ENCODE measurements around the gene ANKK1.

Gene ANKK1

DNA sequence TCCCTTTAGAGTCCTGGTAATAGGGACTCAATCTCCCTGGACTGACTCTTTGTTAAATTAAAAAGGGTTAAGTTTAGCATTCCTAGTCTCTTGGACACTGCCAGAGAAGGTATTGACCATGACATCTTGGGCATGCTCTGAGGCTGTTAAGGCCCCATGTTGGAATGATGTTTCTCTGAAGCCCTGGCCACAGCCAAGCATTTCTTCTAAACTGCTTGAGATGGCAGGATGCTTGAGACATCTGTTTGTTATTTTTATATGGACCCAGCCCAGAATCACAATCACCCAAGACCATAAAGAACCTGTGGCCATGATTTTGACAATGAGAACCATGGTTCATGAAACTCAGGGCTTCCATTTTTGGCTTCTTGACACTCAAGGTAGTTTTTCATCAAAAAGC lies 5.5 kb upstream of the ANKK1 start:
- DNase-seq: no peak

- DNase-seq: no peak
Measured at GRCh38 chr11:113384551-113384950, 3.0 kb upstream of the ANKK1 start.

GRCh38 chr11:113385749-113386148 lies 1.8 kb upstream of the ANKK1 start:
- DNase-seq: no peak

DNA sequence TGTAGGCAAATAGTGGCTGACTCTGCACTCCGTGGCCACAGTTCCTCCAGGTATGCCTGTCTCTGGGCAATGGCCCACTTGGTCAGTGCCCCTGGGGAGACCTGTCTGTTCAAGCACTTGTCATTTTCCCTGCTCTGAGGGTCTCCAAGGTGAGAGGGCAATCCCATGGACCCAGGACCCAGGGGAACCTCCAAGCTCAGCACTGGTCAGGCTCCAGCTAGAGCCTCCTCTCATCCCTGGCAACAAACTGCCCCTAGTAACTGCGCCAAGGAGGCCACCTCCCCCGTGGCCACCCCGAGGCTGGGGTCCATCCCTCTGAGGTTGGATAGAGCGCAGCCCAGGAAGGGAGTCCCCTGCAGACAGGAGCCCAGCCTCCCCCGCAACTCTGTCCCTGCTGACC lies 713 bp upstream of the ANKK1 start:
- DNase-seq: no peak

DNA sequence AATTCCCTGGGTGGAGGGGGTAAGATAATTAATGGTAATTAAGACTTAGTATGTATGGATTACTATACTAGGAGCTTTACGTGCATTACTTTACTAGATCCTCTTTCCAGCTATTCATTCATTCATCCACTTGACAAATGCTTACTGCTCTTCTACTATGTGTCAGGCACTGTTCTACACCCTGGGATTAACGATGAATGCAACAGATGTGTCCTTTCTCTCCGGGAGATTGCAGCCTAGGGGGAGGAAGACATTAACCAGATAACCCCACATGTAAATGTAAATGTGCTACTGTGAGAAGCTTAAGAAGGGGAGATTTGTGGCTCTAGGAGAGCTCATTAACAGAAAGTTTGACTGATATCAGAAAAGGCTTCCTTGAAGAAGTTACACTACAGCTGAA lies 1.7 kb downstream of the ANKK1 start:
- no peak for DNase-seq

DNA sequence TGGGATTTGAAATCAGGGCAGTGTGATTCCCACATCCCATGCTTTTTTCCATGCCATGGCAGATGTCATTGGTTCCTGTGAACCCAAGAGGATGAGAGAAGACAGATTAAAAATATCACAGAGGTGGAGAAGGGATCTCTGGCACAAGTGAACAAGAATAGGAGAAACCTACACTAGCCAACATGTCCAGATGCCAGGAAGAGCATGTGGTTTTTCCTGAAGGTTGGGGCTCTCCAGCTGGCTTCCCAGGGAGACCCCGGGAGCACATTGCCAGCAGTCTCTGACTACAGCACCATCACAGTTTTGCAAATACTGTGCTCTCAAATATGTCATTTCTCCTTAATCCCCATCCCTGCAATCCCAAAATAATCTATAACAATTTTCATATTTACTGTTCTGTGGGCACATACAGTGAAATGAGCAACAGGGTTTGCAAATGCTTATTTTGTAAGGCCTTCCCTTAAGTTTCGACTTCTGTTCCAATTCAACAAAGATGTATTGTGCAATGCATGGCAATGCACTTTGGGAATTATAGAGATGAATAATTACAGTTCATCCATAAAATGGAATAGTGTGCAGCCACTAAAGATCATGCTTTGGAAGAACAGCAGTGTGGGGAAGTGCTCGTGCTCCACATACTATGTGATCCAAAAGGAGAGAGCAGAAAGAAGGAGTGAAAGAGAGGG lies 4.8 kb downstream of the ANKK1 start:
- no peak for DNase-seq

GRCh38 chr11:113393501-113393985 lies 6.0 kb downstream of the ANKK1 start:
- no peak for DNase-seq

DNA sequence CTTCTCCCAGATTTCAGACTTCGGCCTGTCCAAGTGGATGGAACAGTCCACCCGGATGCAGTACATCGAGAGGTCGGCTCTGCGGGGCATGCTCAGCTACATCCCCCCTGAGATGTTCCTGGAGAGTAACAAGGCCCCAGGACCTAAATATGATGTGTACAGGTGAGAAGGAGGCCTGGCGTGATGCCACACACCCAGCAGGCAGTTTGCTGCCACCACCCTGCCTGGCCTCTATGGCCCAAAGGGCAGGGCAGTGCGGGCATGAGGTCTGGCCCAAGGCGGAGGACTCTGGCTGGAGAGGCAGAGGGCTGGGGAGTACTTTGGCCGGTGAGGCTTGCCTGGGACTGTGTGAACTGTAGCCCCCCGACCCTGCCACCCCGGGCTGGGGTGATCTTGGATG lies 7.3 kb downstream of the ANKK1 start:
- DNase-seq: no peak

DNA sequence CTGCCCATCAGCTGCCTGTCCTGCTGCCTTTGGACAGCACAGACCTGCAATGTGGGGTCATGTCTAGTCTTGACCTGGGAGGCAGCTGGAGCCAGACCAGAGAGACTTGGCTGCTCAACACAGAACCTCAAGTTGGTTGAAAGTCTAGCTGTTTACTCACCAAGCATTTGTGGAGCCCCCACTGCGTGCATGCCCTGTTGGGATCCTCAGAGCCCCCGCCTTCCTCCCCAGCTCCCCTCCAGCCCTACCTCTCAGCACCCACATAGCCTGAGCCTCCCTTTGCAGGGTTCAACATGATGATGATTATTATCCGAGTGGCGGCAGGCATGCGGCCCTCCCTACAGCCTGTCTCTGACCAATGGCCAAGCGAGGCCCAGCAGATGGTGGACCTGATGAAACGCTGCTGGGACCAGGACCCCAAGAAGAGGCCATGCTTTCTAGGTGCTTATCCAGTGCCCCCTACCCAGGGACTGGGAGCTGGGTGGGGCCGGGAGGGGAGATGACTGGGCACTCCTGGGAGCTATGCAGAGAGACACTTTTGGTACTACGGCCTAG lies 8.3 kb downstream of the ANKK1 start:
- no peak for DNase-seq

- no peak for DNase-seq
Measured at GRCh38 chr11:113396690-113397089, 9.1 kb downstream of the ANKK1 start.

GRCh38 chr11:113397212-113397611 lies 9.6 kb downstream of the ANKK1 start:
- no peak for DNase-seq

DNA sequence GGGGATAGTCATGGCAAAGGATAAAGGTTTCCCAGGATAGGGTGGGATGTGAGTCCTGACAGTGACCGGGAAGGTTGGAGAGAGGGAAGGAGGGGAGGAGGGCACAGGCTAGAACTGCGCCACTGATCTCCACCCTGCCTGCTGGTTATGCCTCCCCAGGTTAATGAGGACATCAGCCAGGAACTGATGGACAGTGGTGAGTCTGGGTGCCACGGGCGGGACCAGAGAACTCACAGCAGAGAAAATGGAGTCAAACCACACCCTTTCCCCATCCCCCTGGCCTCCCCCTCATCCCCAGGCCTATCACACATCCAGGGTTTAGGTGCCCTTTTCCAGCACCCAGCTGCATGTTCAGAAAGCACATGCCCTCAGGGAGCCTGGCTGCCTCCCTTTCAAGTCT lies 10.2 kb downstream of the ANKK1 start:
- DNase-seq: no peak

- no peak for DNase-seq
Measured at GRCh38 chr11:113398669-113399430, 11.3 kb downstream of the ANKK1 start.

GRCh38 chr11:113400631-113401230 lies 13.2 kb downstream of the ANKK1 start:
- no peak for DNase-seq

- DNase-seq: no peak
Measured at GRCh38 chr11:113401718-113402117, 14.1 kb downstream of the ANKK1 start.

DNA sequence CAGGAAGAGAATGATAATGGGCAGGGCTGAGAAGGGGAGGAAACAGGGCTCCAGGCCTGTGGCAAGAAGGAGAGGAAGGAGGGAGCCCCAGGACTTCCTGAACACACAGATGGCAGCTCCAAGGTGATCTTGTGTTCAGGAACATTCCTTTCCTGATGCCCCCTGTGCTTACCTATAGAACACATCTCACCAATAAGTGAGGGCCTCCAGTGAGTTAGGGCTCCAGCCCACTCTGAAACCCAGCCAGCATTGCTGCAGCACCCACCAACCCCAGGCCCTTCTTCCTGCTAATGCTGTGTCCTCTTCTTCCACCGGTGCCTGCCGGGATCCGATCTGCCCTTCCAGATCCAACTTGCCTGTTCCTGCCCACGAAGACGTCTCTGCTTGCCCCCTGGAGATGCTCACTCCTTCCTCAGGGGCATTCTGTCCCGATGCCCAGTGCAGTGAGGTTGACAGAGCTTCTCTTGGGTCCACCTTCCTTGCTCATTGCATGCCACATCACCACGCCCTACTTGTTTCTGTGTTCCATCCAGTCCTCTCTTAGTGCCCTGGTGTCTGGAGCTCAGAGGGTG lies 17.4 kb downstream of the ANKK1 start:
- DNase-seq: no peak

GRCh38 chr11:113405724-113406478 lies 18.3 kb downstream of the ANKK1 start:
- no peak for DNase-seq

GRCh38 chr11:113407163-113407562 lies 19.6 kb downstream of the ANKK1 start:
- no peak for DNase-seq

- no peak for DNase-seq
Measured at GRCh38 chr11:113408206-113408605, 20.6 kb downstream of the ANKK1 start.

- DNase-seq: no peak
Measured at GRCh38 chr11:113408887-113409286, 21.3 kb downstream of the ANKK1 start.

GRCh38 chr11:113409526-113409925 lies 21.9 kb downstream of the ANKK1 start:
- DNase-seq: no peak

DNA sequence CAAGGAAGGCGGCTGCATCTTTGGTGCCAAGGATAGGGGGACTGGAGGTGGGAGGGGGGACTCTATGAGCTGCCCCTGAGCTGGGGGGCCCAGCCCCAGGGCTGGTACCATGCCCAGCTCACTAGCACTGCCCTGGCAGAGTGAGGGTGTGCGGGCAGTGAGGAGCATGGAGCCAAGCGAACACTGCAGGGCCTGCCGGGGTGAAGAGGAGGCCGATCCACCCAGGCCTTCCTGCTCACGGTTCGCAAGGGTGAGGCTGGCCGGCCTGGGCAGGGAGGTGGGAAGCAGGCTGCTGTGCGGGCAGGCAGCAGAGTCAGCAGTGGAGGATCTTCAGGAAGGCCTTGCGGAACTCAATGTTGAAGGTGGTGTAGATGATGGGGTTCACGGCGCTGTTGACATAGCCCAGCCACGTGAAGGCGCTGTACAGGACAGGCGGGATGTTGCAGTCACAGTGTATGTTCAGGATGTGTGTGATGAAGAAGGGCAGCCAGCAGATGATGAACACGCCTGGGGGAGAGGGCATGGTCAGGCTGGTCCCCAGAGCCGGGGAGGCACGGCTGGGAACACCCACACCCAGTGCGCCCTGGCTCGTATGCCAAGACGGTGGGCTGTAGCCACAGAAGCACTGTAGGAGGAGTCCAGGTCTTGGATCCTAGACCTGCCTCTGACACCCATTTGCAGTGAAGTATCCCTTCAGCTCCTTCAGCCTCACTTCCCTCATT lies 23.0 kb downstream of the ANKK1 start:
- DNase-seq: no peak

Measured in activated CD4-positive, alpha-beta T cell treated with anti-CD3 and anti-CD28 coated beads, Interleukin-2, amount 50 U/mL, for 1 hour (primary cell).